CD14-positive monocyte (primary cell): ENCODE measurements around the gene MLC1. TPM values are rescaled to one million over a fixed set of nuclear protein-coding genes. Genes with fewer than 3 reads are reported as not detected.

Source experiments
- DNase-seq, 3 donors: peaks; one replicate each; pipeline ENCODE4 v3.0.0-alpha.2; 2011 to 2022
- H2AFZ ChIP-seq: 2 replicates; pipeline ENCODE4 v1.6.0; 2012; ENCODE audit warnings: mild to moderate bottlenecking, low read depth, low read length, inconsistent platforms; ENCODE audit not compliant: insufficient read depth, poor library complexity, severe bottlenecking
- H3K27ac ChIP-seq, 2 donors: 1 replicate in 1 of 2; 2 replicates in 1 of 2; pipeline ENCODE4 v1.5.1; 2012 to 2013; ENCODE audit warnings: low read length in 2 of 2, control low read depth in 1 of 2, inconsistent platforms in 1 of 2, low read depth in 1 of 2, mild to moderate bottlenecking in 1 of 2
- H3K27me3 ChIP-seq, 2 donors: one replicate each; pipeline versions ENCODE4 v1.6.0 to v1.6.1; 2011 to 2013; ENCODE audit warnings: low read length in 2 of 2; ENCODE audit not compliant: control insufficient read depth in 2 of 2, insufficient read depth in 2 of 2
- H3K36me3 ChIP-seq, 2 donors: replicated peaks in 1 of 2; 1 replicate in 1 of 2; 2 replicates in 1 of 2; pipeline versions ENCODE4 v1.5.1 to v1.6.1; 2012 to 2013; ENCODE audit warnings: low read length in 2 of 2, control low read depth in 1 of 2, inconsistent platforms in 1 of 2, mild to moderate bottlenecking in 1 of 2; ENCODE audit not compliant: insufficient read depth in 2 of 2, control insufficient read depth in 1 of 2
- H3K4me1 ChIP-seq, 2 donors: 1 replicate in 1 of 2; 2 replicates in 1 of 2; pipeline versions ENCODE4 v1.5.1 to v1.6.1; 2012 to 2013; ENCODE audit warnings: low read length in 2 of 2, control low read depth in 1 of 2, inconsistent platforms in 1 of 2, mild to moderate bottlenecking in 1 of 2, moderate library complexity in 1 of 2; ENCODE audit not compliant: insufficient read depth in 2 of 2, control insufficient read depth in 1 of 2
- H3K4me2 ChIP-seq: replicated peaks from 2 replicates; pipeline ENCODE3; 2012; ENCODE audit warnings: low read length, moderate library complexity, mild to moderate bottlenecking; ENCODE audit not compliant: poor library complexity, severe bottlenecking; ENCODE audit errors: extremely low read depth
- H3K4me3 ChIP-seq, 3 experiments: fragments of 200-600 bp in 1 of 3; sonication (generic) in 1 of 3; replicated peaks in 1 of 3; 1 replicate in 2 of 3; 2 replicates in 1 of 3; pipeline ENCODE4 v1.5.1; 2011 to 2013; ENCODE audit warnings: low read length in 3 of 3, mild to moderate bottlenecking in 3 of 3, control low read depth in 2 of 3, low read depth in 2 of 3, inconsistent platforms in 1 of 3, moderate library complexity in 1 of 3
- H3K79me2 ChIP-seq: 2 replicates; pipeline ENCODE4 v1.6.0; 2012; ENCODE audit warnings: mild to moderate bottlenecking, control low read depth, inconsistent platforms, low read length, moderate library complexity; ENCODE audit not compliant: insufficient read depth
- H3K9ac ChIP-seq: 2 replicates; pipeline ENCODE4 v1.6.0; 2017; ENCODE audit warnings: low read length, mild to moderate bottlenecking; ENCODE audit not compliant: insufficient read depth, poor library complexity, severe bottlenecking
- H3K9me3 ChIP-seq, 2 donors: replicated peaks in 1 of 2; 1 replicate in 1 of 2; 2 replicates in 1 of 2; pipeline versions ENCODE4 v1.5.1 to v1.6.1; 2012 to 2013; ENCODE audit warnings: low read length in 2 of 2, control low read depth in 1 of 2; ENCODE audit not compliant: control insufficient read depth in 1 of 2, insufficient read depth in 1 of 2
- H4K20me1 ChIP-seq: 2 replicates; pipeline ENCODE4 v1.6.0; 2012; ENCODE audit warnings: mild to moderate bottlenecking, low read length, control low read depth, moderate library complexity; ENCODE audit not compliant: insufficient read depth
- H3K27ac Mint-ChIP-seq, 7 donors: one replicate each; pipeline ENCODE4 v1.8.0; 2020; ENCODE audit warnings: mild to moderate bottlenecking in 7 of 7, mixed read lengths in 7 of 7, moderate library complexity in 6 of 7, inconsistent platforms in 2 of 7
- H3K27me3 Mint-ChIP-seq, 3 donors: one replicate each; pipeline ENCODE4 v1.8.0; 2021 to 2022; ENCODE audit warnings: low read depth in 3 of 3, mild to moderate bottlenecking in 3 of 3, mixed read lengths in 3 of 3, moderate library complexity in 3 of 3, inconsistent platforms in 1 of 3
- H3K36me3 Mint-ChIP-seq, 2 donors: one replicate each; pipeline ENCODE4 v1.8.0; 2020; ENCODE audit warnings: mixed read lengths in 2 of 2, inconsistent platforms in 1 of 2, mild to moderate bottlenecking in 1 of 2
- H3K4me1 Mint-ChIP-seq: one replicate; pipeline ENCODE4 v1.8.0; 2020; ENCODE audit warnings: mild to moderate bottlenecking, mixed read lengths
- H3K4me3 Mint-ChIP-seq, 2 donors: one replicate each; pipeline ENCODE4 v1.8.0; 2020; ENCODE audit warnings: mild to moderate bottlenecking in 2 of 2, mixed read lengths in 2 of 2, moderate library complexity in 1 of 2
- H3K9me3 Mint-ChIP-seq, 7 donors: one replicate each; pipeline ENCODE4 v1.8.0; 2020 to 2022; ENCODE audit warnings: mixed read lengths in 7 of 7, mild to moderate bottlenecking in 6 of 7, moderate library complexity in 6 of 7, inconsistent platforms in 2 of 7
- WGBS: methylation state at CpG from one replicate; pipeline ENCODE4 v1.1.5; 2013; ENCODE audit warnings: missing lambda C conversion rate; ENCODE audit not compliant: insufficient coverage; 5-methylcytosine and 5-hydroxymethylcytosine counted together
- intact Hi-C, 2 donors: fragments of 100-400 bp; cut with micrococcal nuclease; formaldehyde crosslinking; loops; one replicate each; pipeline versions ENCODE4 v1.15.0 to v1.15.1; 2023
- polyA plus RNA-seq, 3 donors: library from polyadenylated mRNA; depleted of rRNA in 1 of 3; unstranded in 2 of 3; stranded (reverse) in 1 of 3; fragments of 300-500 nt in 2 of 3; fragments of >200 nt in 1 of 3; fragmentation: Illumina TruSeq in 2 of 3; gene quantifications; 1 replicate in 2 of 3; 2 replicates in 1 of 3; pipeline ENCODE4 v1.2.3, GENCODE V29; 2012 to 2021
- TF ChIP-seq, protein P1 (sequence below): fragments of 200-600 bp; IDR thresholded peaks from one replicate; pipeline ENCODE4 v1.8.0; 2022; ENCODE audit warnings: antibody characterized with exemption, mild to moderate bottlenecking

Gene MLC1
- polyA plus RNA-seq, 3 donors, result 1.6 to 3.6 (median 1.8) TPM

DNA sequence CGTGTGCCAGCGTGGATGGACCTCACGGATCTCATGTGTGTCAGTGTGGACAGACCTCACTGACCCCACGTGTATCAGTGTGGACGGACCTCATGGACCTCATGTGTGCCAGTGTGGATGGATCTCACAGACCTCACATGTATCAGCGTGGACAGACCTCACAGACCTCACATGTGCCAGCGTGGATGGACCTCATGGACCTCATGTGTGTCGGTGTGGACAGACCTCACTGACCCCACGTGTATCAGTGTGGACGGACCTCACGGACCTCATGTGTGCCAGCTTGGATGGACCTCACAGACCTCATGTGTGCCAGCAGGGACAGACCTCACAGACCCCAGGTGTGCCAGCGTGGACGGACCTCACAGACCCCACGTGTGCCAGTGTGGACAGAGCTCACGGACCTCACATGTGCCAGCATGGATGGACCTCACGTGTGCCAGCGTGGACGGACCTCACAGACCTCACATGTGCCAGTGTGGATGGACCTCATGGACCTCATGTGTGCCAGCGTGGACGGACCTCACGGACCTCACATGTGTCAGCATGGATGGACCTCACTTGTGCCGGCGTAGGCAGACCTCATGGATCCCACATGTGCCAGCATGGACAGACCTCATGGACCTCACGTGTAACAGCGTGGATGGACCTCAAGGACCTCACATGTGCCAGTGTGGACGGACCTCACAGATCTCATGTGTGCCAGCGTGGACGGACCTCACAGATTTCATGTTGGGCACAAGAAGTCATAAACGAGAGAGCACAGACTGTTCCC lies 45.4 kb downstream of the MLC1 start:
- H3K4me3 ChIP-seq, result no peak overlapping the region
- Mint-ChIP-seq H3K4me1 (peaks cover 5% of the 10 kb centered on the region), H3K36me3 (no peaks in the 10 kb centered on the region), H3K4me3 (no peak overlapping the region), H3K9me3 (peaks cover 4 to 23% (median 16%) of the 10 kb centered on the region in 7 donors), H3K27me3 (peaks cover 16 to 32% (median 18%) of the 10 kb centered on the region in 3 donors), H3K27ac (no peak overlapping the region)
- no peak overlapping the region for H3K4me2 ChIP-seq
- H3K27me3 ChIP-seq, result peaks cover 3 to 18% of the 10 kb centered on the region in 2 donors
- H3K27ac ChIP-seq, result no peak overlapping the region
- no peak overlapping the region for H3K9ac ChIP-seq
- H3K9me3 ChIP-seq, result peaks cover 8 to 12% of the 10 kb centered on the region in 2 donors
- no peaks in the 10 kb centered on the region for H3K36me3 ChIP-seq
- no peak for DNase-seq
- H3K4me1 ChIP-seq, result peaks cover 0 to 3% of the 10 kb centered on the region in 2 donors
- TF ChIP-seq, protein P1, sequence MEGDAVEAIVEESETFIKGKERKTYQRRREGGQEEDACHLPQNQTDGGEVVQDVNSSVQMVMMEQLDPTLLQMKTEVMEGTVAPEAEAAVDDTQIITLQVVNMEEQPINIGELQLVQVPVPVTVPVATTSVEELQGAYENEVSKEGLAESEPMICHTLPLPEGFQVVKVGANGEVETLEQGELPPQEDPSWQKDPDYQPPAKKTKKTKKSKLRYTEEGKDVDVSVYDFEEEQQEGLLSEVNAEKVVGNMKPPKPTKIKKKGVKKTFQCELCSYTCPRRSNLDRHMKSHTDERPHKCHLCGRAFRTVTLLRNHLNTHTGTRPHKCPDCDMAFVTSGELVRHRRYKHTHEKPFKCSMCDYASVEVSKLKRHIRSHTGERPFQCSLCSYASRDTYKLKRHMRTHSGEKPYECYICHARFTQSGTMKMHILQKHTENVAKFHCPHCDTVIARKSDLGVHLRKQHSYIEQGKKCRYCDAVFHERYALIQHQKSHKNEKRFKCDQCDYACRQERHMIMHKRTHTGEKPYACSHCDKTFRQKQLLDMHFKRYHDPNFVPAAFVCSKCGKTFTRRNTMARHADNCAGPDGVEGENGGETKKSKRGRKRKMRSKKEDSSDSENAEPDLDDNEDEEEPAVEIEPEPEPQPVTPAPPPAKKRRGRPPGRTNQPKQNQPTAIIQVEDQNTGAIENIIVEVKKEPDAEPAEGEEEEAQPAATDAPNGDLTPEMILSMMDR, result no peak
- no peaks in the 10 kb centered on the region for H3K79me2 ChIP-seq
- intact Hi-C loops, result no loop called here
- no peaks in the 10 kb centered on the region for H4K20me1 ChIP-seq
- no peak overlapping the region for H2AFZ ChIP-seq
- 99% methylated on average over 29 of the region's 29 CpGs for WGBS

DNA sequence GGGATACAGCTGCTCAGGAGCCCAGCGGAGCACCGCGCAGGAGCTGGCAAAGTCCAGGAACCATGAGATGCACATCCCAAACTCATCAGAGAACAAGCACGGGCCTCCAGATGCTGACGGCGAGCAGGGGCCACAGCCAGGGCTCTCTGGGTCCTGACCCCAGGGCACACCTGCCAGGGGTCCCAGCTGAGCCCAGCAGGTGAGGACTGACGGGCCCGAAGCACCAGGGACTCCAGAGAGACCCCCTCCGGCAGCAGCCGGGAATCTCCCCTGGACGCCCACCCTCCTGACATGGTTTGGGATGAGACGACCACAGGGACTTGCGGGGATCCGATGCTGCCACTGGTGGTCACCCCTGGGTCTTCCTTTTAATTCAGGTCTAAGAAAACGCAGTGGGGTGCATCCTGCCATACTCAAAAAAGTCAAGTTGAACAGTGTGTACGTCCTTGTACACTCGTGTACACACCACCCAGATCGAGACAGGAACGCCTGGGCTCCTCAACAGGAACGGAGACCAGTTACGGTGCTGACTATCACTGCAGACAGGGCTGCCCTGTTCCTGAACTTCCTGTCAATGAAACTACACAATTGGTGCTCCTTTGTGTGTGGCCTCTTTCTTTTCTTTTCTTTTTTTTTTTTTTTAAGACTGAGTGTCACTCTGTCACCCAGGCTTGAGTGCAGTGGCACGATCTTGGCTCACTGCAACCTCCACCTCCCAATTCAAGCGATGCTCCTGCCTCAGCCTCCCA lies 49.1 kb downstream of the MLC1 start:
- H3K4me3 ChIP-seq, result no peak overlapping the region
- Mint-ChIP-seq H3K4me3 (no peak overlapping the region), H3K36me3 (no peaks in the 10 kb centered on the region), H3K27me3 (peaks cover 5 to 29% (median 6%) of the 10 kb centered on the region in 3 donors), H3K9me3 (peaks cover 4 to 20% (median 15%) of the 10 kb centered on the region in 7 donors), H3K4me1 (peaks cover 1% of the 10 kb centered on the region), H3K27ac (no peak overlapping the region)
- no peaks in the 10 kb centered on the region for H3K4me1 ChIP-seq
- H4K20me1 ChIP-seq, result no peaks in the 10 kb centered on the region
- 79% methylated on average over 21 of the region's 23 CpGs for WGBS
- TF ChIP-seq, protein P1, result no peak
- intact Hi-C loops, result no loop called here
- no peak for DNase-seq
- no peak overlapping the region for H3K9ac ChIP-seq
- no peak overlapping the region for H3K4me2 ChIP-seq
- H3K36me3 ChIP-seq, result no peaks in the 10 kb centered on the region
- H3K27me3 ChIP-seq, result peaks cover 8 to 23% of the 10 kb centered on the region in 2 donors
- H3K79me2 ChIP-seq, result no peaks in the 10 kb centered on the region
- H2AFZ ChIP-seq, result no peak overlapping the region
- H3K27ac ChIP-seq, result no peak overlapping the region
- peaks cover 8 to 12% of the 10 kb centered on the region in 2 donors for H3K9me3 ChIP-seq
